Hypothalamus (tissue), 51 donors: ENCODE measurements around the gene GINS2.

Source experiments
- DNase-seq, 51 donors: peaks; one replicate each; lab custom pipeline; 2025; lab: John Stamatoyannopoulos, UW

Gene GINS2

GRCh38 chr16:85645021-85645589, 43.6 kb downstream of the GINS2 start:
- DNase-seq: no peak

GRCh38 chr16:85644093-85644712, 44.6 kb downstream of the GINS2 start:
- no peak for DNase-seq

- DNase-seq: no peak
Measured at GRCh38 chr16:85643631-85644030, 45.1 kb downstream of the GINS2 start.

GRCh38 chr16:85642762-85643358, 45.9 kb downstream of the GINS2 start:
- DNase-seq: no peak

- DNase-seq: peak in 1 of 51 donors; percentile 20
Measured at GRCh38 chr16:85641776-85642176, 47.0 kb downstream of the GINS2 start.

GRCh38 chr16:85641305-85641704, 47.4 kb downstream of the GINS2 start:
- no peak for DNase-seq

GRCh38 chr16:85640585-85640984, 48.2 kb downstream of the GINS2 start:
- peak in 1 of 51 donors; percentile 22 for DNase-seq

GRCh38 chr16:85640254-85640558, 48.5 kb downstream of the GINS2 start:
- no peak for DNase-seq

- peak in 33 of 51 donors; percentile 10 to 68 (median 42) for DNase-seq
Measured at GRCh38 chr16:85639529-85640253, 49.1 kb downstream of the GINS2 start.

- no peak for DNase-seq
Measured at GRCh38 chr16:85638695-85639409, 49.9 kb downstream of the GINS2 start.

- peak in 21 of 51 donors; percentile 17 to 48 (median 32) for DNase-seq
Measured at GRCh38 chr16:85637808-85638647, 50.7 kb downstream of the GINS2 start.

- DNase-seq: no peak
Measured at GRCh38 chr16:85637061-85637807, 51.5 kb downstream of the GINS2 start.

- DNase-seq: no peak
Measured at GRCh38 chr16:85636234-85636812, 52.4 kb downstream of the GINS2 start.

GRCh38 chr16:85635545-85636140, 53.1 kb downstream of the GINS2 start:
- no peak for DNase-seq

GRCh38 chr16:85634747-85635544, 53.8 kb downstream of the GINS2 start:
- no peak for DNase-seq

- DNase-seq: no peak
Measured at GRCh38 chr16:85633888-85634287, 54.9 kb downstream of the GINS2 start.

GRCh38 chr16:85633438-85633743, 55.4 kb downstream of the GINS2 start:
- DNase-seq: no peak
